T-helper 1 cell (primary cell): ENCODE data around the gene LSM5.
A peak's percentile ranks its signal among the peaks of the same experiment; 100 is the strongest.
"Not testable (repeated sequence)": the region's sequence is repeated elsewhere in the genome, so short reads cannot be mapped to it uniquely, and the experiment has no call there.

Experiments
- DNase-seq, 5 donors: peaks; one replicate each; pipeline ENCODE4 v3.0.0-alpha.2; 2012 to 2020

Gene LSM5

DNA sequence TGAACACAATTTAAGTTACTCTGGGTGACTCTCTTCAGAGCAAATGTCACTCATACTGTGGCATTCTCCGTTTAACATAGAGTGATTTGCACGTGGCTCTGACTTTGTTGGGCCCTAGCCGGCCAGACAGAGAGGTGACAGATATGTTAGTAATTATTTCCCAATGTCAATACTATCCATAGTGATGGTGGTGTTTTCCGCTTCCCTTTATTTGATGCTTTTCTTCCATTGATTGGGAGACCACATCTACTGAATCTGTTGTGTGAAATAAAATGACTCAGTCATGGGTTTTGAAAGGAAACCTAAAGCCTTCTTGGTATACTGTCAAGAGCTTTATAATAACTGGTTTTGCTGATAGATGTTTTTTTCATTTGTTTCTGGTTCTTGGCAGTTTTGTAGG, 12.5 kb upstream of the LSM5 start:
- peak in 1 of 5 donors; percentile 44 for DNase-seq

DNA sequence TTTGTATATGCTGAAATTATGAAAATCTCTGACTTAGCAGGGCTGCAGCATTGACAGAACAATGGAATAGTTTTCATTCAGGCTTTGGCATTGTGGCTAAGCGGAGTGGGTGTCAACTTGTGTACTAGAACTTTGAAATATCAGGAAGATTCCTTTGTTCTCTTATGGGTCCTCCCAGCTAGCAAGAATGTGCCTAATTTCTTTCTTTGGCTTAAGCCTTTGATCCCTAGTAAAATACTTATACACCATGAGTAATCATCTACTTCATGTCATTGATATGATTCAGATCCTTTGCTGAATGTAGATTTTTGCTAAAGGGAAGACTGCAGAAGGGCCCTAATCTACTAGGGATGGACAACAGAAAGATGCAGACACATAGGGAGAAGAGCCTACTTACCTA, 11.3 kb upstream of the LSM5 start:
- no peak for DNase-seq

DNA sequence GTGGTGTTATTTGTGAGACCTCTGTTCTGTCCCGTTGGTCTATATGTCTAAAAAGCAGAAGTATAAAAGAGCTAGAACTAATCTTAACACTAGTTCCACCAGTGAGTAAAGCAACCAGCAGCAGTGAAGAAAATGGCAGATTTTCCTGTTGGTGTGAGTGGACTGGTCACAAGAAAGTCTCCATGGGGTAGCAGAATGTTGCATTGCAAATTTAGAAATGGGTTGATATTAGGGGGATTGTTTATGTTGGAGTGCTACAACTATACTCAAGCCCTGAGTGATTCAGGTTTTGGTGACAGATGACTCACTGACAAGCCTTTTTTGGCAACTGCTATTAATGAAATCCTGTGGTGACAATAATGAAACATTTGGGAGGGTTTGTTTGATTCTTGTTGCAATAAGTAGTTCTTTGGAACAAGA, 10.8 kb upstream of the LSM5 start:
- DNase-seq, result no peak

DNA sequence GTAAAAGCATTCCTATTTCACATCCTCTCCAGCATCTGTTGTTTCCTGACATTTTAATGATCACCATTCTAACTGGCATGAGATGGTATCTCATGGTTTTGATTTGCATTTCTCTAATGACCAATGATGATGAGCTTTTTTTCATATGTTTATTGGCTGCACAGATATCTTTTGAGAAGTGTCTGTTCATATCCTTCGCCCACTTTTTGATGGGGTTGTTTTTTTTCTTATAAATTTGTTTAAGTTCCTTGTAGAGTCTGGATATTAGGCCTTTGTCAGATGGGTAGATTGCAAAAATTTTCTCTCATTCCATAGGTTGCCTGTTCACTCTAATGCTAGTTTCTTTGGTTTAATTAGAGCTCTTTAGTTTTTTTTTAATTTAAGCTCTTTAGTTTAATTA, 10.0 kb upstream of the LSM5 start:
- DNase-seq, result not testable (repeated sequence)

DNA sequence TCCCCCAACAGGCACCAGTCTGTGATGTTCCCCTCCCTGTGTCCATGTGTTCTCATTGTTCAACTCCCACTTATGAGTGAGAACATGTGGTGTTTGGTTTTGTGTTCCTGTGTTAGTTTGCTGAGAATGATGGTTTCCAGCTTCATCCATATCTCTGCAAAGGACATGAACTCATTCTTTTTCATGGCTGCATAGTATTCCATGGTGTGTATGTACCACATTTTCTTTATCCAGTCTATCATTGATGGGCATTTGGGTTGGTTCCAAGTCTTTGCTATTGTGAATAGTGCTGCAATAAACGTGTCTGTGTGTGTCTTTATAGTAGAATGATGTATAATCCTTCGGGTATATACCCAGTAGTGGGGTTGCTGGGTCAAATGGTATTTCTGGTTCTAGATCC, 9.6 kb upstream of the LSM5 start:
- not testable (repeated sequence) for DNase-seq

DNA sequence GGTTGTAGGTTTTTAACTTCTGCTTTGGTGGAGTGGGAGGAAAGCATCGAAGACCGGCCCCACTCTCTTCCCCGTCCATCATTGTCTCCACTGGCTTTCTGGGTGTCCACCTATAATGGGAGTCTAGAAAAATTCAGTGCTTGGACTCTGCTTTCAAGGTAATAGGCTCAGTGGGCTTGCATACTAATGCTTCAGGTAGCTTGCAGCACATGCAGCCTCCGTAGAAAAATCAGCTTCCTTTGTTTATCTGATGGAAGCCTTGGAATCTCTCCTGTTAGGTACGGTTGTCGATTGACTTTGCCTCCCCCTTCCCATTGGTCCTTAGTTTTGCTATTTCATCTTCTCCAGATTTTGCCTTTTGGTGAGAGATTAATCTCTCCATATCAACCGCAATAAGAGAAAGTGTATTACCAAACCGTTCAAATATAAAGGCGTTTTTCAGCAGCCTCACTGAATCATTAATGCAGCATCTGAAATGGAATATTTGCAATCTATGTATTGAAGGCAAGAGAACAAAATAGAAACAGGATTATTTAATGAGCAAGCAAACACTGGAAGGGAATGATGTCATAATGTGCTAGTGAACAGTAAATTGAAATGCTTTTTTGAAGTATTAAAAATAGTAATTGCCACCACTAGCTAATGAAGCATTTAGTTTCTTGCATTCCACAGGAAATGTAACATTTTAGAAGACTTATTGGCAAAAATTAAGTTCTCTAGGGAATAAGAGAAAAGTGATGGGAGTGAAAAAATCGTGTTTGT, 6.1 kb upstream of the LSM5 start:
- DNase-seq, result no peak

DNA sequence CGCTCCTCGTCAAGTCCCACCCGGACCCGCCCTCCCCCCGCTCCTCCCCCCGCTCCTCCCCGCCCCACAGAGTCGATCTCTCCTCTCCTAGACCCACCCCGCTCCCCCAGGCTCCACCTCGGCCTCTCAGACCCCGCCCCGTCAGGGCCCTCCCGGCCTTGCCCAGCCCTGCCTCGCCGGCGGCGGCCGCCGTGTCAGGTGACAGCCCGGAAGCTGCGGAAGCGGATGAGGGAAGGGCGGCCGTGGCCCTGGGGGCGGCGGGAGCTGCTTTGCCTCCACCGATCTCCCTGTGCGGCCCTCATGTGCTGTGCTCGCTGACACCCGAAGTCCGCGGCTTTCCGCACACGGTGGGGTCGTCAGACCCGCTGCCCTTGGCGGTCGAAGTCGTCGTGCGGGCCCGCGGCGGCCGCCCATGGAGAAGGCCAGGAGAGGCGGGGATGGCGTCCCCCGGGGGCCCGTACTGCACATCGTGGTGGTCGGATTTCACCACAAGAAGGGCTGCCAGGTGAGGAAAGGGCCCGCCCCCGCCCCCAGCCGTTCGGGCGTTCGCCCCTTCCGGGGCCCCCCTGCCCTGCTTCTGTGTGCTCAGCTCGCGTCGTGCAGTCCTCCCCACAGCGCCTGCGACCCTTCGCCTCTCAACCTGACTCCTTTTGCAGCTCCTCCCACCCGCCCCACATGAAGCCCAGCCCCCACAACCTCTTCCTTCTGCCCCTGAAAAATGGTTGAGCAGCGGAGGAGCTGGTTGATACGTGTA, 5.3 kb upstream of the LSM5 start, which contains the start of gene AVL9:
TSS of gene AVL9 (plus strand) at position 192 of the 754 bp plus-strand sequence. CDS start at position 413, 221 bp downstream.
- peak; percentile 98 to 99 (median 98) for DNase-seq

DNA sequence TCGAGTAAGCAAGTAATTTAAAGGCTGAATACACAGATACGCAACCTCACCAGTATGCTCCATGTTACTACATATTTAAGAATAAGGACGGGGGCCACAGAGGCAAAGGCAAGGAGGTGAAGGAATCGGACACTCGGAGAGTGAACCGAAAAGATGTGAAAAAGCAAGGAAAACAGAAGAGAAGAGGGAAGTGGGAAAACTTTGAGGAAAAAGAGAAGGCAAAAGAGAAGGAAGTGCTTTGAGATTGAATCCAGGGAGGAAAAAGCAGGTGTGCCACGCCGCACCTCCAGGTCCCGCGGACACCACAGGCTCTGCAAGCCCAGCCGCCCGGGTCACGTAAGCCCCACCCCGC, 4.7 kb upstream of the LSM5 start:
- no peak for DNase-seq

DNA sequence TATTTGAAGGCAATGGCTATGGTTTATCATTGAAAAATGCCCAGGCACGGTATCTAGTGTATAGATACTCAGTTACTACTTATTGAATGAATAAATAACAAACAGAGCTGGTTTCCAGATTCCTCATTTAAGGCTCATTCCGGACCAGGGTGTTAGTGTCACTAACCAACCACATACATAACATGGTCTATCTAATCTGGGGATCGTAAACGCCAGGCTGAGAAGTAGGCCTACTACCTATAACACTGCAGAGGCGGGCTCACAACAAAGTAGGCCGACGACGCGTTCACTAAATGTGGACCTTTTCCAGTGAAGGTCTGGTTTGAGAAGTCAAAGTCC, 423 bp downstream of the LSM5 start:
- DNase-seq, result no peak

DNA sequence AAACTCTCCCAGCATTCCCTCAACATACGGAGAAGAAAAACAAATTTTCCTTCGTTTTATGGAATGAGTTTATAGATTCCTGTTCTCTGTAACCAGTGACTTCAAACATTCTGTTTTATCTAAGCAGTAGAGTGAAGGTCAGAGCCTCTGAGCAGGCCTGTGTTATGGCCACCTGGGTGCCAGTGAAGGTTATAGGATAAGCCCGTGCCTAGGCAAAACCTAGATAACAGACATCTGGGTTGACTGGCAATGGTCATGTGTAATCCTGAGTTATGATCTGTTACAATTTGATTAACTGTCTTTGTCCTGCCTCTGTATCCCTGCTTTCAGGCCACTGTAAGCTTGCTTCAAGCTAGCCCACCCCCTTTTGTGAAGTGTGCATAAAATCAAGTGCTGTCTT, 8.3 kb downstream of the LSM5 start:
- DNase-seq, result no peak

DNA sequence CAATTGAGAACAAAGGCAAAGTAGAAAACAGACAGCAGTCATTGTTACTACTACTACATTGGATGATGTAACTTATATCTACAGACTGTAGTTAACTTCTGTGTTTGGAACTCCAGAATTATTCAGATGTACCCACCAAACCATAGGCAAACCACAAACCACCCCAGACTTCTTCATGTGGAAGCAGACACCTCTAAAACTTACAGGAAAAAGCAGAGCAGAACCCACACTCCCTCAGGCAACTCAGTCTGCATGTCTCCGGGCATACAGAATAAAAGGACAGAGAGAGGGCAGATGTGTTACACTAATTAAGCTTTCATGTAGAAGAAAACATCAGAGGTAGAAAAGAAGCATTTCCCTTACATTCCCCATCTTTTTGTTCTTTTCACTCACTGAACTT, 9.0 kb downstream of the LSM5 start:
- DNase-seq, result no peak

DNA sequence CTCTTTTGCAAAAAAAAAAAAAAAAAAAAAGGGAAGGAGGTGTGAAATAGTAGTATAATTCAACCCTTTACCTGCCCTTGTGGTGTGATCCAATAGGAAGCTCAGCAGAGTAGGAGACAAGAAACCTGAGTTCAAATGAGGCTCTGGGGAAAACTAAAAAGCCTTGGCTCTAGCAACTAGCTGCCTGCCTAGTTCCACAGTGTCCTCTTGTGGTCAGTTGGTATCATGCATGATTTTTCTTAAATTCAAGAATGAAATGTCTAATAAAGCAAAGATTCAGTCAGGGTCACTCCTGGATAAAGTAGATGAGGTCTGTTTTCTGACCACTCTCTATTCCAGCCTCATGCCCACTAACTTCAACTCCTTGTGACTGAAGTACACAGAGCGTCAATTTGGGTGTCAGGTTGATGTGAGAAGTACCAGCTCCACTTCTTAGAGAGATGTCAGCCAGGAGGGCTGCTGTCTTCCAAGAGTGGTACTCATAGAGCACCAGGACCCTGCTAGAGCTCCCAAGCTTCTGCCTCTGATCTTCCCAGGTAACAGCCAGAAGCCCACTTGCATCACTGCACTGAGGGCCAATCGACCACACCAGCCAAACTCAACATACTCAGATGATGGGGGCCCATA, 10.5 kb downstream of the LSM5 start:
- DNase-seq, result no peak

DNA sequence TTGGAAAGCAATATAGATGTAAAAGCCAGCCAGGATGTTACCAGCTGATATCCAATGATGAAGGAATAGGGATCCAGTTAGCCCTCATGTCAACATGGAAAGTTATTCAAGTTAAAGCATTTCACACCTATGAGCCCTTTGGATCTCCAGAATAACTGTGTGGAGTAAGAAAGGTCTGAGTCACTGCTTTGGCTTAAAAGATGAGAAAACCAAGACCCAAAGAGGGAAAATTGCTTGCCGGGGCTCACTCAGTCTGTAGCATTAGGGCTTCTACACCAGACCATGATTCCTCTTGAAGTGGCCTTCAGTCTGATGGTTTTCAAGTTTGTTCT, 12.6 kb downstream of the LSM5 start:
- DNase-seq, result no peak

DNA sequence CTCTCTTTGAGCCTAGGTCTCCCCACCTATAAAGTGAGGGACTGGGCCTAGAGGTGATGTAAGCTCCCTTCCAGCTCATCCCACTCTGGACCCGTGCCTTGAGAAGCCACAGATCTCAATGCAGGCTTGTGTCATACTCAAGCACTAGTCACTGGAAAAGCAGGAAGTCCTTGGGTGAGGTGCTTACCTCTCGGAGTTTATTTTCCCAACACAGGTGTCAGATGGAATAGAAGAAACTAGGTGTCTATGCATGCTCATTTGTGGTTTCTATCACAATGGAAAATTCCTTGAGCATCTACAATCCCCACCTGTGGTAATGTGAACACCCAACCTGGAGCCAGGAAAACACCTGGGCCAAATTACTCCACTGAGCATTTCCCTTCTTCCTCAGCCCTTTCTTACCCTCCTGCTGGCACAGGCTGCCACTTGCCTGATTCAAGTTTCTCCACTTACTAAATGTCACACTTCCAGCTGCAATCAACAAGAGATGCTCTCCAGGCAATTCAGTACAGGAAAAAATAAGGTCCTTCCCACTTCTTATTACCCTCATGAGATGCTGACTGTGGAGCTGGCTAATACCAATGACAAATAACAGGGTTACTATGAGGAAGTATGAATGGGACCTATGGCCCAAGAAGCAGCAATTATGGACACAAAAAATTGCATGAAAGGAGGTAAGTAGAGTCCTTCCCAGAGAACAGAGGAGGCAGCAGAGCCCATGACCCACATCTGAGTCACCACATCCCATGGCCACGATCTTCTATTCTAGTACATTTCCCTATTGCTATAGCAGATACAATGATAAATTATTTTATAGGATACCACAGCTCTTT, 13.1 kb downstream of the LSM5 start:
- DNase-seq, result no peak

DNA sequence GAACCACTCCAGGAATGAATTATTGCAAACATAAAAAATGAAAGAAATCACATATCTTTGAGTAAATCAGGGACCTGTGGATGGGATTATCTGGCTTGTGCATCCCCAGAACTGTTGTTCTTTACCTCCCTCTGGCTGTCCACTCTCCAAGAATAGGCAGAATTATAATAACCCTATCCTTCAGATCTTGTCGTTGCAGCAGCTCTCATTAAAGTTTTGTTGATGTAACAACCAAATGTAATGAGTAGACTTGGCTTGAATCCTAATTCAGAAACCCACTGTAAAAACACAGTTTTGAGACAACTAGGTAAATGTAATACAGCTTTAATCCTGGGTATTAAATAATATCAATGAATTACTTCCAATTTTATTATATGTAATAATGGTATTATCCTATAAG, 16.2 kb downstream of the LSM5 start:
- DNase-seq, result no peak

DNA sequence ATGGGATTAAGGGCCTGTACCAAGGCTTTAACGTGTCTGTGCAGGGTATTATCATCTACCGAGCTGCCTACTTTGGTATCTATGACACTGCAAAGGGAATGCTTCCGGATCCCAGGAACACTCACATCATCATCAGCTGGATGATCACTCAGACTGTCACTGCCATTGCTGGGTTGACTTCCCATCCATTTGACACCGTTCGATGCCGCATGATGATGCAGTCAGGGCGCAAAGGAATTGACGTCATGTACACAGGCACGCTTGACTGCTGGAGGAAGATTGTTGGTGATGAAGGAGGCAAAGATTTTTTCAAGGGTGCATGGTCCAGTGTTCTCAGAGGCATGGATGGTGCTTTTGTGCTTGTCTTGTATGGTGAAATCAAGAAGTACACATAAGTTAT, 18.2 kb downstream of the LSM5 start:
- DNase-seq, result no peak

DNA sequence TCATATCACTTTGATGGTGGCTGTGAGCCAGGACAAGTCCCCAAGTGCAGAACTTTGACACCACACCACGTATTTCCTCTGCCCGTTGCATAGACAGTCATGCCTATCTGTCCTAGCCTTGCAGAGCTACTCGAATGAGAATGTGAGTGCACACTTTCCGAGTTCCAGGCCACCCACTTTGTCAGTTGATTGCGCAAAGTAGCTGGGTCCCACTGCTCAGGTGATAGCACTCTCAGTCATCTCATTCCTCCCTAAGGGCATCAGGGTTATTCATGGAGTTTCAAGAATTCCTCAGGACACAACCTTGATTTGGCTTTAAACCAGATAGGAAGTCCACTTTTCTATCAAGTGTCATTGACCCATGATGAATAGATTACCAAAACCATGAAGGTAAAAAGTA, 19.3 kb downstream of the LSM5 start:
- DNase-seq, result no peak

DNA sequence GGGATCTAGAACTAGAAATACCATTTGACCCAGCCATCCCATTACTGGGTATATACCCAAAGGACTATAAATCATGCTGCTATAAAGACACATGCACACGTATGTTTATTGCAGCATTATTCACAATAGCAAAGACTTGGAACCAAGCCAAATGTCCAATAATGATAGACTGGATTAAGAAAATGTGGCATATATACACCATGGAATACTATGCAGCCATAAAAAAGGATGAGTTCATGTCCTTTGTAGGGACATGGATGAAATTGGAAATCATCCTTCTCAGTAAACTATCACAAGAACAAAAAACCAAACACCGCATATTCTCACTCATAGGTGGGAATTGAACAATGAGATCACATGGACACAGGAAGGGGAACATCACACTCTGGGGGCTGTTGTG, 20.2 kb downstream of the LSM5 start:
- not testable (repeated sequence) for DNase-seq

DNA sequence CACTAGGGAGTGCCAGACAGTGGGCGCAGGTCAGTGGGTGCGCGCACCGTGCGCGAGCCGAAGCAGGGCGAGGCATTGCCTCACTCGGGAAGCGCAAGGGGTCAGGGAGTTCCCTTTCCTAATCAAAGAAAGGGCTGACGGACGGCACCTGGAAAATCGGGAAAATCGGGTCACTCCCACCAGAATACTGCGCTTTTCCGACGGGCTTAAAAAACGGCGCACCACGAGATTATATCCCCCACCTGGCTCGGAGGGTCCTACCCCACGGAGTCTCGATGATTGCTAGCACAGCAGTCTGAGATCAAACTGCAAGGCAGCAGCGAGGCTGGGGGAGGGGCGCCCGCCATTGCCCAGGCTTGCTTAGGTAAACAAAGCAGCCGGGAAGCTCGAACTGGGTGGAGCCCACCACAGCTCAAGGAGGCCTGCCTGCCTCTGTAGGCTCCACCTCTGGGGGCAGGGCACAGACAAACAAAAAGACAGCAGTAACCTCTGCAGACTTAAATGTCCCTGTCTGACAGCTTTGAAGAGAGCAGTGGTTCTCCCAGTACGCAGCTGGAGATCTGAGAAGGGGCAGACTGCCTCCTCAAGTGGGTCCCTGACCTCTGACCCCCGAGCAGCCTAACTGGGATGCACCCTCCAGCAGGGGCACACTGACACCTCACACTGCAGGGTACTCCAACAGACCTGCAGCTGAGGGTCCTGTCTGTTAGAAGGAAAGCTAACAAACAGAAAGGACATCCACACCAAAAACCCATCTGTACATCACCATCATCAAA, 25.4 kb downstream of the LSM5 start:
- DNase-seq, result not testable (repeated sequence)

DNA sequence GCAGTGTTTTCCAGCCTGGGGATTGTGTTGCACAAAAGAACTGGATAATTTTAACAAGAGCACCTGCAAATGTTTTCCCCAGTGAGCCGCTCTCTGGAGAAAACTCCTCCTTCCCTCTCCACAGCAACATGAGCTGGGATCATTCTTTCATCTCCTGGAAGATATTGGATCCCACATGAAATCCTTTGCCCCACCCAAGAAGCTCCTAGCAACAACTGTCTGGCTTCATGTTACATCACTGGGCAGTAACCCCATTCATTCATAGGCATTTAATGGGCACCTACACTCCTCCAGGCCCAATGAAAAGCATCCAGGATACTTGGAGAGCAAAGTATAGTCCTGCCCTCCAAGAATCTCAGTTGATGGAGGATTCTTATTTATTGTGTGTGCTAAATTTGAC, 27.2 kb downstream of the LSM5 start:
- no peak for DNase-seq

DNA sequence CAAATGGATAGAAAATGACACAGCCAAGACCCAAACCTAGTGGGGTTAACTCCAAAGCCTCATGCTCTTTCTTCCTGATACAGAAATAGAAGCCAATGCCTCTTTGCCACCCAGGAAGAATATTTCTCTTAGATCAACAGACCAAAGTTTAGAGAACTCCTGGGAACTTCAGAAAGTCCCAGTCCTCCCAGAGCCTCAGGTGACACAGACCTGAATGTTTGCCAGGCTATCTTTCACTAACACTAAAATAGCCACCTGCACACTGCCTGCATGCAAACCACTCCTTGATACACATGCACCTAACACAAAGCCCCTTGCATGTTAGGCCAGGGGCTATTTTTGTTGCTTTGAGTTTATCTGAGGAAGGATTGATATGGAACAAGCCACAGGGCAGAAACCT, 27.7 kb downstream of the LSM5 start:
- no peak for DNase-seq

DNA sequence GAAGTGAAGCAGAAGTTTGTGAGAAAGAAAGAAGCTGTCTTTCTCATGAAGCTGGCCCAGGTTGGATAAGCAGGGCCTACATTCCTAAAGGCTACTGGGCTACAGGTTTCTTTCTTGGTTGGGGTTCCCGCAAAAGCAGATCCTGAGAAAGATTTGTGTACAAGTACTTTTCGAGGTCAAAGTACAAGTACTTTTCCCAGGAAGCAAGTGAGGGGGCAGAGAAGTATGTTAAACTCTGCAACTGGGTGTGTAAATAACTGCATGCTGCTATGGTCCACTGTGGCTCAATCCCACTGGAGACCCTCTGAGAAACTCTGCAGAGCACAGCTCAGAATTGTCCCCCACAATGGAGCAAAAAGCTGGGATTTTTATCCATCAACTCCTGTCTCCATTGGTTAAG, 28.7 kb downstream of the LSM5 start:
- no peak for DNase-seq

DNA sequence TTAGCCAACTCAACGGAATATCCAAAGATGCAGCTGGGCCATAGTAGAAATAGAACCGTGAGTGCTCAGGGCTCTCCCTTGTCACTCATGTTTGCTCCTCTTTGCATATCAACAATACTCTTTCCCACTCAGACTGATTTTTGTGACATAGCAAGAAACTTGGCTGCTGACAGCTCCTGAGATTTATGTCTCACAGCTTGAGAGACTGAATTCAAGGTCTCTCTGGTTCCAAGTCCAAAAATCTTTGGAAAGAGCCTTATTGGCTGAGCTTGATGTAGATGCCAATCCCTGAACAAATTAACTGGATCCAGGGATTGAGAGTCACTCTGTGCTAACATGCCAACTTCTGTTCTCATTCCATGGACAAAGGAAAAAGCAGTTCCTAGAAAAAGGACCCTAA, 30.4 kb downstream of the LSM5 start:
- no peak for DNase-seq
